Stimulated activated CD4-positive, alpha-beta T cell treated with anti-CD3 and anti-CD28 coated beads, Interleukin-2, amount 100 ng/mL, for 4 hours (primary cell): ENCODE results near the gene DHRS4L2.
"Not testable (repeated sequence)": the region's sequence is repeated elsewhere in the genome, so short reads cannot be mapped to it uniquely, and the experiment has no call there.

ENCODE experiments used
- DNase-seq: peaks from one replicate; pipeline ENCODE4 v3.0.0-alpha.2; 2020; ENCODE audit warnings: low read depth

Gene DHRS4L2

DNA sequence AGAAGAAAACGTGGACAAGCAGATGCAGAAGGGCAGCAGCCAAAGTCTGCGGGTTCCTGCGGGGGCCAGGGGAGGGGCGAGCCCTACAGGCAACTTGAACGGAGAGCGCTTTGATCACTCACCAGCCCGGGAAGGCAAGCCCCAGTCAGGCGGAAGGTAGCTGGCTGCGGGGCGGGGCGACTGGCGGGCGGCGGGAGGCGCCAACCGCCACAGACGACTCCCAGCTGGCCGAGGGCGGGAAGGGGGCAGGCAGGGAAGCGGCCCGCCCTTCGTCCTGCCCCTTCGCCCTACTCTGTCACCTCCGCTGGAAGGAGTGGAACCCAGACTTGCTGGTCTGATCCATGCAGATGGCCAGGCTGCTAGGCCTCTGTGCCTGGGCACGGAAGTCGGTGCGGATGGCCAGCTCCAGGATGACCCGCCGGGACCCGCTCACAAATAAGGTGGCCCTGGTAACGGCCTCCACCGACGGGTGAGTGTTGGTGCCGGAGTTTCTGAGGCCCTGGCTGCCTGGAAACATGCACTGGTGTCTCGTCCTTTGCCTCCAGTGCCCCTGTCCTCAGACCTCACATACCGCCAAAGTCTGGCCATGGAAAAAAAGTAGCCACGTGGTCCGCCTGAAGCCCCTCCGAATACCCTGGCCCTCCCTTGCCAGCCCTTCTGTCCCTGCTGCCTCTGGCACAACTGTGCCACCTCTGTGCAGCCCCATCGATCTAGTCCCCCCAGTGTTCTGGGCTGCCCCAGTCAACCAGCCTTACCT lies at the start of gene DHRS4L2:
TSS of gene DHRS4L2 (plus strand) at position 323 of the 757 bp plus-strand sequence. CDS start at position 342, 19 bp downstream.
- peak; percentile 63 for DNase-seq

DNA sequence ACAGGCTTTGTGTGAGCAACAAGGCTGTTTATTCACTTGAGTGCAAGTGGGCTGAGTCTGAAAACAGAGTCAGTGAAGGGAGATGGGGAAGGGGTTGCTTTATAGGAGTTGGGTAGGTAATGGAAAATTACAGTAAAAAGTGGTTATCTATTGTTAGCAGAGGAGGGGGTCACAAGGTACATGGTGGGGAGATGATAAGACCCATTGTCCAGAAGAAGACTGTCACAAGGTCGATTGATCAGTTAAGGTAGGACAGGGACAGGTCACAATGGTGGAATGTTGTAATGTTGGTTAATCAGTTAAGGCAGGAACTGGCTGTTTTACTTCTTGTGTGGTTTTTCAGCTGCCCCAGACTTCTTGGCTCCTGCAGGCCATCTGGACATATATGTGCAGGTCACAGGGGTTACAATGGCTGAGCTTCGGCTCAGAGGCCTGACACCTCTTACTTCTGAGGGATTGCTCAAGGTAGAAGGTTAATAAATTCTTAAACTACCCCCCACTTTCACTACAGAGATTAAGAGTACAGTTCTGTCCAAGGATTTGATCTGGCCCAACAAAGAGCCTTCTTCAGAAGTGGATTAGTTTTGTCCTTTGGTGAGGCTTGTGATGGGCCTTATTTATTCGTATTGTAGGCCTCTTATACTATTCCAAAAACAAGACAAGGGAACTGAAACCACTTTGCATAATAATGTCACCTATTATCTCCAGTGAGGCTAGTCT lies 49.0 kb upstream of the DHRS4L2 start:
- DNase-seq: no peak

GRCh38 chr14:23941230-23941629 lies 47.5 kb upstream of the DHRS4L2 start:
- DNase-seq: no peak

- DNase-seq: no peak
Measured at GRCh38 chr14:23941669-23942068, 47.1 kb upstream of the DHRS4L2 start.

- DNase-seq: no peak
Measured at GRCh38 chr14:23942587-23942986, 46.1 kb upstream of the DHRS4L2 start.

- DNase-seq: not testable (repeated sequence)
Measured at GRCh38 chr14:23949069-23949468, 39.7 kb upstream of the DHRS4L2 start.

GRCh38 chr14:23950411-23951135 lies 38.2 kb upstream of the DHRS4L2 start:
- DNase-seq: no peak

DNA sequence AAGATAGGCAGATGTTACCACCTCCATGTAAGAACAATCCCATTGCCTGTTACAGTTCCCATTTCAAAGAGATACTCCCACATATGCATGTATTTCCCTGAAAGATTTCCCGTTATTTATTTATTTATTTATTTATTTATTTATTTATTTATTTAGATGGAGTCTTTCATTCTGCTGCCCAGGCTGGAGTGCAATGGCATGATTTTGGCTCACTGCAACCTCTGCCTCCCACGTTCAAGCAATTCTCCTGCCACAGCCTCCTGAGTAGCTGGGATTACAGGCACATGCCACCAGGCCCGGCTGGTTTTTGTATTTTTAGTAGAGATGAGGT lies 37.6 kb upstream of the DHRS4L2 start:
- DNase-seq: not testable (repeated sequence)

DNA sequence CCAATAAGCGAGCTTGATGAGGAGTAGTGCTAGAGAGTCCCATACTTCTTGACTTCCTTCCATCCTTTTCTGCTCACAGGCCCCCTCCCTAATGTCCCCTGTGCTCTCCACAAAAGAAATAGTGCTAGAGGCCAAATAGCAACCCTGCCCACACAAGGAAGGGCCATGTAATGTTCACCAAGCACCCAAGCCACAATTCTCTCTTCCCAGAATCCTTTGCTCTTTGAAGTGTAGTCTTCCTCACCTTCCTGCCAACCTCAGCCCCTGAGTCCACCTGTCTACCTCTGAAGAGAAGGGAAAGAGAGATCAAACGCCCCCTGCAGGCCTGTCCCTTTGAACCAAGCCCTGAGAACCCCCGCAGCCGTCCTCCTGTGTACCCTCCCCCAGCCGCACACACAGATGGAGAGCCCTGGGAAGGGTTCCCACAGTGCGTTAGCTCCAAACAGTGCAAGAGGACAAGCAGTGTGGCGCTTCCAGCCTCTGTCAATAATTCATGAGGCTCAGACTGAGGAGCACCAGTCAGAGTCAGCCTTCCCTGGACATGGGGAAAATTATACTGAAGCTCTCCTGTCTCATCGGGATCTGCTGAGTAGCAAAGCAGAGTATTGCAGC lies 37.0 kb upstream of the DHRS4L2 start:
- DNase-seq: no peak

DNA sequence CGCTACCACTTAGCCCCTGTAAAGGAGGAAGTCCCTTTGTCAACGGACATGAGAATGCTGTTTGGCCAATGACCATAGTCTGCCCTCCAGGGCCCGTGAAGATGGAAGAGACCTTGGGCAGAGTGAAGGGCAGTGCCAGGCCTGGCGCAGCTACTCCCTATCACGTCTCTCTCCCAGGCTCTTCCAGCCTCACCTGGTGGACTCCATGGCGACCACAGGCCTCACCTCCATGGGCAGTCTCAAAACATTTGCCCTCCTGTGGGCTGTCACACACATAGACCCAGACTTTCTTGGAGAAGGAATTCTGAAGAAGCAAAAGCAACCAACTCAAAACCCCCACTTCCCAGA lies 35.6 kb upstream of the DHRS4L2 start:
- DNase-seq: not testable (repeated sequence)

- DNase-seq: peak; percentile 66
Measured at GRCh38 chr14:23953464-23954278, 35.1 kb upstream of the DHRS4L2 start, which contains the start of gene DHRS4. TSS of gene DHRS4 (plus strand) at chr14:23953770. CDS start at chr14:23953789, 19 bp downstream.

DNA sequence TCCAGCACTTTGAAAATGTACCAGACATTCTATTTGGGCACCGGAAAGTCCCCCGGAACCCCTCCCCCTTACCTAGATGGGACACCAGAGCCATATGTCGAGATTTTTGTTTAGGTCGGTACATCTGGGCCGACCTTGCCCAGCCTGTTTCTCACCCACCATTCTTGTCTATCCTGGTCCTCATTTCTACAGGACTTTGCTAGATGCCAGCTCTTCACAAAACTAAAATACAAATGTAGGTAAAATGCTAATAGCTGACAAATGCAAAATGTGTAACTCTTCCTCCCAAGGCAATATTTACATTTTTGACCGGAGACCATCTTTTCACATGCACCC lies 34.5 kb upstream of the DHRS4L2 start:
- DNase-seq: not testable (repeated sequence)

GRCh38 chr14:23954965-23955364 lies 33.8 kb upstream of the DHRS4L2 start:
- DNase-seq: not testable (repeated sequence)

- not testable (repeated sequence) for DNase-seq
Measured at GRCh38 chr14:23955811-23956210, 32.9 kb upstream of the DHRS4L2 start.

DNA sequence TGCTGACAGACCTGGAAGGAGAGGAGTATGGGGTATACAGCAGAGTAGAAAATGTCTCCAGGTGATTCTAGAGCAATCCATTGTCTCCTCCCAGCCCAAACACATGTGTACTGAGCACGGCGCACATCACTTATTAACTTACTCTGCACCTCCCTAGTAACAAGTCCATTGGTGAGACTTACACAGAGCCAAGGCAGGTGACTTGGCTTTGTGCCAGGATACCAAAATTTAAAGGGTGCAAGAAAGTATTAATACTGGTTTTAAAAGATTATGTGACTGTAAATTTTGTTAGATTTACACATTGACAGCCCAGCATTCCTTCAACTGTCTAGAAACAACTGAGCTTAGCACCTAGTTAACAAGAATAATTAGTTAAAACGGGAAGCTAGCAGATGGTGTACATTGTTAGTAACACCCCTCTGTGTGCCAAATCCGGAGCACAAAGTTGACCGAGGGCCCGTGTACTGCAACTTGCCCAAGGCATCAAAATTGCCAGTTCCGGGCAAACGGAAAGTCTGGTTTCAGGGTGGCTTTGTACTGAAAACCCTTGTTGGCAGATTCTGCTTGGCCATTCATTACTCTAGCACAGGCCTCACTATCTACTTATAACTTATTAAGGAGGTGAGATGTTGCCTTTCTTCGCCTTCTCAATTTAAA lies 30.7 kb upstream of the DHRS4L2 start:
- DNase-seq: not testable (repeated sequence)

GRCh38 chr14:23960899-23961298 lies 27.8 kb upstream of the DHRS4L2 start:
- DNase-seq: not testable (repeated sequence)

- not testable (repeated sequence) for DNase-seq
Measured at GRCh38 chr14:23961704-23962103, 27.0 kb upstream of the DHRS4L2 start.

DNA sequence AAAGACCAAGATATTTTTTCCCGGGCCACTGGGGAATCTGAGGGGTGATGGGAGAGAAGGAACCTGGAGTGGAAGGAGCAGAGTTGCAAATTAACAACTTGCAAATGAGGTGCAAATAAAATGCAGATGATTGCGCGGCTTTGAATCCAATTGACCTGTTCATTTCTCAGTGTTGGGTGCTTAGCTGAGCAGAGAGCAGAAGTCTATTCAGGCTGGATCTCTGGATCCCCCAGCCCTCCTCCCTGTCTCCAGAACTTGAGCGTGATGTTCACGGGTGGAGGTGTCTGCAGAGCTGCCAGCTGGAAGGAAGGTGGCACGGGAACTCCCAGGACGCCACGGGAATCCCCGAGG lies 19.6 kb upstream of the DHRS4L2 start:
- not testable (repeated sequence) for DNase-seq

GRCh38 chr14:23969481-23970282 lies 19.0 kb upstream of the DHRS4L2 start:
- DNase-seq: peak; percentile 32

DNA sequence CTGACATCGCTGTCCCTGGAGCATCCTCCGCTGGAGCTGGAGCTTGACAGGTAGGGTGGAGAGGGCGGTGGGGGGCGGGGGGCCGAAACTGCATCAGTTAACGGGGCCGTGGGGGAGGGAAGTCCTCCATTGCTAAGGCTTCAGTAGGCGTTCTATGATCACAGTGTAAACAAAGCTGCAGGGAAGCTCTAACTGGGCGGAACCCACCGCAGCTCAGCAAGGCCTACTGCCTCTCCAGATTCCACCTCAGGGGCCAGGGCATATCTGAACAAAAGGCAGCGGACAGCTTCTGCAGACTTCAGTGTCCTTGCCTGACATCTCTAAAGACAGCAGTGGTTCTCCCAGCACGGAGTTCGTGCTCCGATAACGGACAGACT lies 18.5 kb upstream of the DHRS4L2 start:
- not testable (repeated sequence) for DNase-seq
